ENCODE data around the gene TXLNA. TPM values are rescaled to one million over a fixed set of nuclear protein-coding genes. Genes with fewer than 3 reads are reported as not detected.

TXLNA gene
- total and polyA plus RNA-seq, 9 donors: 30.5 to 46.2 (median 34.1) TPM

- Histone ChIP-seq H3K36me3 (ENCODE audit: control insufficient read depth, insufficient read depth, low read length) (peaks cover 46% of the 10 kb centered on the region), H3K4me1 (ENCODE audit: control insufficient read depth, insufficient read depth, low read length) (peaks cover 27% of the 10 kb centered on the region), H3K27me3 (ENCODE audit: control insufficient read depth, insufficient read depth, low read length) (no peaks in the 10 kb centered on the region), H3K9me3 (replicated peaks; ENCODE audit: control insufficient read depth, low read depth, low read length) (no peaks in the 10 kb centered on the region), H3K4me3 (ENCODE audit: low read length) (no peak overlapping the region), H3K27ac (ENCODE audit: low read length) (no peak overlapping the region)
- DNase-seq: no peak
- WGBS (ENCODE audit: insufficient coverage): 58% methylated on average over 4 of the region's 5 CpGs
Measured at GRCh38 chr1:32181563-32181962, 2.1 kb downstream of the TXLNA start.

DNA sequence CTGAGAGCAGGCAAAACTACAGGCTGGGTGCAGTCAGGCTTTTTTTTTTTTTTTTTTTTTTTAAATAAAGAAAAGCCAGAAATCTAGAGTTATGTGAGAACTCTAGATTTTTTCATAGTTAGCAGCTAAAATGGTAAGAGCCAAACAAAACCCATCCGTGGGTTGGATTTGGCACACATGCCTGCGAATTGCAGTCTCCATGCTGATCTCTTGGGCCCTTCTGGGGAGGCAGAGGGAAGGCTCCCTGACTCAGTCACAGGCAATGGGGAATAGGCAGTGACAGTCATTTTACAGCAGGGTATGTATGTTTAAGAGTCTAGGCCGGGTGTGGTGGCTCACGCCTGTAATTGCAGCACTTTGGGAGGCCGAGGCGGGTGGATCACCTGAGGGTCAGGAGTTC, 2.6 kb downstream of the TXLNA start:
- no peak for DNase-seq
- 83% methylated on average over 3 of the region's 6 CpGs for WGBS (ENCODE audit: insufficient coverage)
- Histone ChIP-seq H3K4me3 (ENCODE audit: low read length) (no peak overlapping the region), H3K36me3 (ENCODE audit: control insufficient read depth, insufficient read depth, low read length) (peaks cover 51% of the 10 kb centered on the region), H3K27me3 (ENCODE audit: control insufficient read depth, insufficient read depth, low read length) (no peaks in the 10 kb centered on the region), H3K27ac (ENCODE audit: low read length) (no peak overlapping the region), H3K4me1 (ENCODE audit: control insufficient read depth, insufficient read depth, low read length) (peaks cover 27% of the 10 kb centered on the region), H3K9me3 (replicated peaks; ENCODE audit: control insufficient read depth, low read depth, low read length) (no peaks in the 10 kb centered on the region)

- peaks cover 20% of the 10 kb centered on the region for H3K4me1 ChIP-seq (ENCODE audit: control insufficient read depth, insufficient read depth, low read length)
Measured at GRCh38 chr1:32184650-32185049, 5.2 kb downstream of the TXLNA start.

DNA sequence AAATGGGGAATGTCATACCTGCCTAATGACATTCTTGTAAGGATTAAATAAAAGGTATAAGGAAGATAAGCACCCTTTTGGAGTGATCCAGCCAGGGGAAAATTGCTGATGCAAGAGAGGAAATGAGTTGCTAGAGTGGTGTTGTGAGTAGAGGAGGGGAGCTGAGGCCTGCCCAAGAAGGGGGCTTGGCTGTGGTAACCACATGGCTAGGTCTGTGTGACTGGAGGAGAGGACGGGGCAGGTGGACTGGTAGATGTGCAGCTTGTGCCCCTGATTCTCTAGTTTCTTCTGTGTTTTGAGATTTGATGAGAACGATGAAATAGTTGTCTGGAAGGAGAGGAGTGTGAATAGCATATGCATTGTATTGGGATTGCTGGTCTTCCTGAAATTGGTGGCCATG, 6.6 kb downstream of the TXLNA start:
- 85% methylated on average over 2 of the region's 2 CpGs for WGBS (ENCODE audit: insufficient coverage)
- no peak for DNase-seq
- no peaks in the 10 kb centered on the region for H3K9me3 ChIP-seq (replicated peaks; ENCODE audit: control insufficient read depth, low read depth, low read length)
- H3K27ac ChIP-seq (ENCODE audit: low read length): no peak overlapping the region
- no peak overlapping the region for H3K4me3 ChIP-seq (ENCODE audit: low read length)
- H3K27me3 ChIP-seq (ENCODE audit: control insufficient read depth, insufficient read depth, low read length): no peaks in the 10 kb centered on the region
- H3K36me3 ChIP-seq (ENCODE audit: control insufficient read depth, insufficient read depth, low read length): peaks cover 87% of the 10 kb centered on the region
- peaks cover 11% of the 10 kb centered on the region for H3K4me1 ChIP-seq (ENCODE audit: control insufficient read depth, insufficient read depth, low read length)

More at GRCh38 chr1:32184650-32185049, 5.2 kb downstream of the TXLNA start:
- Histone ChIP-seq H3K4me3 (ENCODE audit: low read length) (no peak overlapping the region), H3K27ac (ENCODE audit: low read length) (no peak overlapping the region), H3K9me3 (replicated peaks; ENCODE audit: control insufficient read depth, low read depth, low read length) (no peaks in the 10 kb centered on the region), H3K36me3 (ENCODE audit: control insufficient read depth, insufficient read depth, low read length) (peaks cover 74% of the 10 kb centered on the region), H3K27me3 (ENCODE audit: control insufficient read depth, insufficient read depth, low read length) (no peaks in the 10 kb centered on the region)
- no peak for DNase-seq

DNA sequence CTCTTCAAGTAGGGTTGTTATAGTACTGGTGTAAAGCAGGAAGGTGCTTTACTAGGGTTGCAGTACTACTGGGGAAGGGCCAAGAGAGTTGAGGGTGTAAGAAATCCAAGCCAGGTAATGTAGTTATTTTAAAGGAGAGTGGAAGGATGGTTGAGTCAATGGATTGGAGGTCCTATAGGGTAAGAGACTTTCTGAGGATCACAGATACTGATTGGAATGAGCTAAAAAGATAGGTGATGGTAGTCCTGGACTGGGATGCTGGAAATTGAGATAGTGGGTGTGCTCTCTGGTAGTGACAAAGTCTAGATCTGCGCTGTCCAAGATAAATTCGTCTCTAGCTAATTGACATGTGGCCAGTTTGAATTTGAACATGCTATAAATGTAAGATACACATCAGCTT, 7.0 kb downstream of the TXLNA start:
- H3K4me1 ChIP-seq (ENCODE audit: control insufficient read depth, insufficient read depth, low read length): peaks cover 7% of the 10 kb centered on the region

DNA sequence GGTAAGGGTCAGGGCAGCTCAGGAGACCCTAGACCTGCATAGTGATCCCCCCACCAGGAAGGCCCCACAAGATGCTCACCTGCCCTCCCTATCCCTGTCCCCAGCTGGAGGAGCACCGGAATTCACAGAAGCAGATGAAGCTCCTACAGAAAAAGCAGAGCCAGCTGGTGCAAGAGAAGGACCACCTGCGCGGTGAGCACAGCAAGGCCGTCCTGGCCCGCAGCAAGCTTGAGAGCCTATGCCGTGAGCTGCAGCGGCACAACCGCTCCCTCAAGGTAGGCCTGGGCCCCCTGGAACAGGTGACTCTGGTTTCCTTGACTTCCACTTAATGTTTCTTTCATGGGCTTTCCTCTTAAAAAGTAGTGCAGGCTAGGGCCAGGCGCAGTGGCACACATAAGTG, 8.4 kb downstream of the TXLNA start:
- Histone ChIP-seq H3K27ac (ENCODE audit: low read length) (no peak overlapping the region), H3K9me3 (replicated peaks; ENCODE audit: control insufficient read depth, low read depth, low read length) (no peaks in the 10 kb centered on the region), H3K4me3 (ENCODE audit: low read length) (no peak overlapping the region), H3K27me3 (ENCODE audit: control insufficient read depth, insufficient read depth, low read length) (no peaks in the 10 kb centered on the region), H3K4me1 (ENCODE audit: control insufficient read depth, insufficient read depth, low read length) (no peaks in the 10 kb centered on the region), H3K36me3 (ENCODE audit: control insufficient read depth, insufficient read depth, low read length) (peaks cover 90% of the 10 kb centered on the region)
- DNase-seq: no peak
- WGBS (ENCODE audit: insufficient coverage): 96% methylated on average over 8 of the region's 9 CpGs

More for the DNA sequence above, 7.0 kb downstream of the TXLNA start:
- H3K27ac ChIP-seq (ENCODE audit: low read length): no peak overlapping the region
- WGBS (ENCODE audit: insufficient coverage): no CpG with 5 or more reads among the region's 2 CpGs
- no peak for DNase-seq
- H3K9me3 ChIP-seq (replicated peaks; ENCODE audit: control insufficient read depth, low read depth, low read length): no peaks in the 10 kb centered on the region
- H3K27me3 ChIP-seq (ENCODE audit: control insufficient read depth, insufficient read depth, low read length): no peaks in the 10 kb centered on the region
- H3K4me3 ChIP-seq (ENCODE audit: low read length): no peak overlapping the region
- peaks cover 87% of the 10 kb centered on the region for H3K36me3 ChIP-seq (ENCODE audit: control insufficient read depth, insufficient read depth, low read length)

- peaks cover 2% of the 10 kb centered on the region for H3K4me1 ChIP-seq (ENCODE audit: control insufficient read depth, insufficient read depth, low read length)
- H3K27ac ChIP-seq (ENCODE audit: low read length): no peak overlapping the region
- H3K9me3 ChIP-seq (replicated peaks; ENCODE audit: control insufficient read depth, low read depth, low read length): no peaks in the 10 kb centered on the region
- peaks cover 96% of the 10 kb centered on the region for H3K36me3 ChIP-seq (ENCODE audit: control insufficient read depth, insufficient read depth, low read length)
- WGBS (ENCODE audit: insufficient coverage): 86% methylated on average over 3 of the region's 8 CpGs
- H3K27me3 ChIP-seq (ENCODE audit: control insufficient read depth, insufficient read depth, low read length): no peaks in the 10 kb centered on the region
- no peak for DNase-seq
- H3K4me3 ChIP-seq (ENCODE audit: low read length): no peak overlapping the region
Measured at GRCh38 chr1:32192220-32192948, 12.9 kb downstream of the TXLNA start.

DNA sequence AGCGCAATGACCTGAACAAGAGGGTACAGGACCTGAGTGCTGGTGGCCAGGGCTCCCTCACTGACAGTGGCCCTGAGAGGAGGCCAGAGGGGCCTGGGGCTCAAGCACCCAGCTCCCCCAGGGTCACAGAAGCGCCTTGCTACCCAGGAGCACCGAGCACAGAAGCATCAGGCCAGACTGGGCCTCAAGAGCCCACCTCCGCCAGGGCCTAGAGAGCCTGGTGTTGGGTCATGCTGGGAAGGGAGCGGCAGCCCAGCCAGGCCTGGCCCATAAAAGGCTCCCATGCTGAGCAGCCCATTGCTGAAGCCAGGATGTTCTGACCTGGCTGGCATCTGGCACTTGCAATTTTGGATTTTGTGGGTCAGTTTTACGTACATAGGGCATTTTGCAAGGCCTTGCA, 15.5 kb downstream of the TXLNA start:
- WGBS (ENCODE audit: insufficient coverage): 88% methylated on average over 6 of the region's 6 CpGs
- H3K27ac ChIP-seq (ENCODE audit: low read length): no peak overlapping the region
- H3K9me3 ChIP-seq (replicated peaks; ENCODE audit: control insufficient read depth, low read depth, low read length): no peaks in the 10 kb centered on the region
- H3K4me1 ChIP-seq (ENCODE audit: control insufficient read depth, insufficient read depth, low read length): peaks cover 27% of the 10 kb centered on the region
- peaks cover 86% of the 10 kb centered on the region for H3K36me3 ChIP-seq (ENCODE audit: control insufficient read depth, insufficient read depth, low read length)
- H3K27me3 ChIP-seq (ENCODE audit: control insufficient read depth, insufficient read depth, low read length): no peaks in the 10 kb centered on the region
- H3K4me3 ChIP-seq (ENCODE audit: low read length): no peak overlapping the region
- DNase-seq: no peak

DNA sequence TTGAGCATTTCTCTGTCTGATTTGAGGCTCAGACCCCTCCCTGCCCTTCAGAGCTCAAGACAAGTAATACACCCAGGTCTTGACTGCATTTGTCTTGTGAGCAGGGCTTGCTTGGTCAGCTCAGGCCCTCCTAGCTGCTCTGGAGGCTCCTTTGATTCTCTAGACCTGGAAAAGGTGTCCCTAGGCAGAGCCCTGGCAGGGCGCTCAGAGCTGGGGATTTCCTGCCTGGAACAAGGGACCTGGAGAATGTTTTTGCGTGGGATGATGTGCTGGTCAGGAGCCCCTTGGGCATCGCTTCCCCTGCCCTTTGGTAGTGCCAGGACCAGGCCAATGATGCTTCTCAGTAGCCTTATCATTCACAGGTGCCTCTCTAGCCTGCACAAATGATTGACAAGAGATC, 16.1 kb downstream of the TXLNA start:
- no peaks in the 10 kb centered on the region for H3K27me3 ChIP-seq (ENCODE audit: control insufficient read depth, insufficient read depth, low read length)
- 75% methylated on average over 2 of the region's 3 CpGs for WGBS (ENCODE audit: insufficient coverage)
- H3K27ac ChIP-seq (ENCODE audit: low read length): no peak overlapping the region
- DNase-seq: no peak
- no peaks in the 10 kb centered on the region for H3K9me3 ChIP-seq (replicated peaks; ENCODE audit: control insufficient read depth, low read depth, low read length)
- H3K36me3 ChIP-seq (ENCODE audit: control insufficient read depth, insufficient read depth, low read length): peaks cover 80% of the 10 kb centered on the region
- H3K4me3 ChIP-seq (ENCODE audit: low read length): no peak overlapping the region
- H3K4me1 ChIP-seq (ENCODE audit: control insufficient read depth, insufficient read depth, low read length): peaks cover 30% of the 10 kb centered on the region

DNA sequence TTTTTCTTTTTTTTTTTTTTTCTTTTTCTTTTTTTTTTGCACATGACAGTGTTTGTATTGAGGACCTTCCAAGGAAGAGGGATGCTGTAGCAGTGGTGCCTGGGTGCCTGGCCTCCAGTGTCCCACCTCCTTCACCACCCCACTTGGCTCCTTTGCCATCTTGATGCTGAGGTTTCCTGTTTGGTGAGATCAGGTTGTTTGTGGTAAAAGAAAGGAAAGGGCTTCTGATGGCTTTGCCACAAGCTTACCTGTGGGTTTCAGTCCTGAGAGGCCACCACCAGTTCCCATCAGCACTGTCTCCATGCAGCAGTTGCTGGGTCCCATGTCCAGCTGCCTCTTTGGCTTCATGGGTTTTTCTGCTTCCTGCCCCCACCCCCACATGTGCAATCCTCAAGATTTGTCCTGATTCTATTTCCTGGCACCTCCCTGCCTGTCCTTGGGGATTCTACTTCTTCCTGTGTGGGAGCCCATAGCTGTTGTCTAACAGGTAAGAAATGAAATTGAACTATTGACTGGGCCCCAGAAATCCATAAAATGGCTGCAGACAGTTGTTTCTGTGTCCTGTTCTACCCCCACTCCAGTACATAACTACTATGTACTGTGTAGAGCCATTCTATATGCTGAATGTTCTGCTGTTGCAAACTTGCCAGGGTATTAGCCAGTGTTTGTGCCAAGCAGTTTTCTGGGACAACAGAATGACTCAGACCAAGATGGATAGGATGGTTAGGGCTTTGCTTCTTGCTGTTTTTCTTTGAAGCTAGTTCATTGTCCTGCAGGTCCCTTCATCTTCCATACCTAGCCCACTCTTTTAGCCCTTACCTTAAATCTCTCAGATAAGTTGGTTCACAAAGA, 16.7 kb downstream of the TXLNA start:
- DNase-seq: no peak
- Histone ChIP-seq H3K9me3 (replicated peaks; ENCODE audit: control insufficient read depth, low read depth, low read length) (no peaks in the 10 kb centered on the region), H3K36me3 (ENCODE audit: control insufficient read depth, insufficient read depth, low read length) (peaks cover 74% of the 10 kb centered on the region), H3K4me3 (ENCODE audit: low read length) (no peak overlapping the region), H3K27me3 (ENCODE audit: control insufficient read depth, insufficient read depth, low read length) (no peaks in the 10 kb centered on the region), H3K4me1 (ENCODE audit: control insufficient read depth, insufficient read depth, low read length) (peaks cover 34% of the 10 kb centered on the region), H3K27ac (ENCODE audit: low read length) (no peak overlapping the region)

All from muscle of leg (tissue), 11 donors.